WTC11 (cell line): ENCODE data around the gene R3HDM1. TPM values are rescaled to one million over a fixed set of nuclear protein-coding genes. Genes with fewer than 3 reads are reported as not detected.

Experiments used
- ATAC-seq: fragments of 200-7000 bp; cut with Tn5 transposase; 2 replicates; pipeline ENCODE4 v1.10.0; 2021; ENCODE audit warnings: mild to moderate bottlenecking, moderate library complexity
- CTCF ChIA-PET: fragments of 300-600 bp; sonication (Branson Sonifier 250); formaldehyde crosslinking; loops from one replicate; lab custom pipeline; 2021; ENCODE audit warnings: antibody characterized with exemption; lab: Charles Lee
- POLR2A ChIA-PET: fragments of 350-600 bp; sonication (Branson Sonifier 250); formaldehyde crosslinking; loops from one replicate; lab custom pipeline; 2021; ENCODE audit warnings: antibody characterized with exemption; lab: Charles Lee
- DNase-seq: peaks from one replicate; pipeline ENCODE4 v3.0.0; 2021; ENCODE audit warnings: low spot score
- H3K27ac Mint-ChIP-seq: 2 replicates; pipeline ENCODE4 v1.8.0; 2021; ENCODE audit warnings: mixed read lengths
- H3K27me3 Mint-ChIP-seq: 2 replicates; pipeline ENCODE4 v1.8.0; 2021; ENCODE audit warnings: low read depth, mild to moderate bottlenecking, moderate library complexity, mixed read lengths
- H3K36me3 Mint-ChIP-seq: 2 replicates; pipeline ENCODE4 v1.8.0; 2021; ENCODE audit warnings: mixed read lengths
- H3K4me1 Mint-ChIP-seq: 2 replicates; pipeline ENCODE4 v1.8.0; 2022; ENCODE audit warnings: mixed read lengths
- H3K4me3 Mint-ChIP-seq: 2 replicates; pipeline ENCODE4 v1.8.0; 2021; ENCODE audit warnings: mild to moderate bottlenecking, moderate library complexity, mixed read lengths
- H3K9me3 Mint-ChIP-seq: 2 replicates; pipeline ENCODE4 v1.8.0; 2021; ENCODE audit warnings: mixed read lengths
- ATF1 ChIP-seq: sonication (generic); formaldehyde crosslinking; IDR thresholded peaks from 2 replicates; pipeline ENCODE4 v1.8.1; 2023; ENCODE audit warnings: mild to moderate bottlenecking, moderate library complexity, missing genetic modification reagents
- ETV6 ChIP-seq: sonication (generic); formaldehyde crosslinking; IDR thresholded peaks from 2 replicates; pipeline ENCODE4 v1.8.1; 2022; ENCODE audit warnings: mild to moderate bottlenecking, missing genetic modification reagents
- GABPB1 ChIP-seq: sonication (generic); formaldehyde crosslinking; IDR thresholded peaks from 2 replicates; pipeline ENCODE4 v1.8.1; 2023; ENCODE audit warnings: mild to moderate bottlenecking, missing genetic modification reagents
- JUN ChIP-seq: sonication (generic); formaldehyde crosslinking; IDR thresholded peaks from 2 replicates; pipeline ENCODE4 v1.8.0; 2023; ENCODE audit warnings: mild to moderate bottlenecking, missing genetic modification reagents
- NFYB ChIP-seq: sonication (generic); formaldehyde crosslinking; conservative IDR thresholded peaks from 2 replicates; pipeline ENCODE4 v1.8.0; 2022; ENCODE audit warnings: low read depth, missing genetic modification reagents
- NR3C1 ChIP-seq: sonication (generic); formaldehyde crosslinking; conservative IDR thresholded peaks from 2 replicates; pipeline ENCODE4 v1.8.1; 2023; ENCODE audit warnings: low read depth, mild to moderate bottlenecking, missing genetic modification reagents
- PRRX2 ChIP-seq: fragments of 250-450 bp; sonication (Bioruptor Pico); IDR thresholded peaks from 2 replicates; pipeline ENCODE4 v1.8.0; 2021; ENCODE audit warnings: mild to moderate bottlenecking
- RELA ChIP-seq: sonication (generic); formaldehyde crosslinking; IDR thresholded peaks from 2 replicates; pipeline ENCODE4 v1.8.1; 2022; ENCODE audit warnings: missing genetic modification reagents, mild to moderate bottlenecking, borderline replicate concordance
- ZNF121 ChIP-seq: sonication (generic); formaldehyde crosslinking; IDR thresholded peaks from 2 replicates; pipeline ENCODE4 v1.8.0; 2023; ENCODE audit warnings: missing genetic modification reagents
- ZNF219 ChIP-seq: sonication (generic); formaldehyde crosslinking; IDR thresholded peaks from 2 replicates; pipeline ENCODE4 v1.8.0; 2023; ENCODE audit warnings: missing genetic modification reagents, mild to moderate bottlenecking, borderline replicate concordance
- ZNF232 ChIP-seq: sonication (generic); formaldehyde crosslinking; IDR thresholded peaks from 2 replicates; pipeline ENCODE4 v1.8.0; 2022; ENCODE audit warnings: mild to moderate bottlenecking, missing genetic modification reagents
- ZNF671 ChIP-seq: fragments of 250-450 bp; sonication (Bioruptor Pico); IDR thresholded peaks from 2 replicates; pipeline ENCODE4 v1.8.0; 2021; ENCODE audit warnings: mild to moderate bottlenecking
- total RNA-seq: library from RNA; stranded (reverse); gene quantifications from 3 replicates; pipeline ENCODE4 v1.2.3, GENCODE V29; 2021
- TF ChIP-seq, protein P1 (sequence below): sonication (generic); formaldehyde crosslinking; IDR thresholded peaks from 2 replicates; pipeline ENCODE4 v1.8.1; 2022; ENCODE audit warnings: low read depth, missing genetic modification reagents, borderline replicate concordance
- TF ChIP-seq, protein P2 (sequence below): sonication (generic); formaldehyde crosslinking; conservative IDR thresholded peaks from 2 replicates; pipeline ENCODE4 v1.8.1; 2023; ENCODE audit warnings: mild to moderate bottlenecking, low read depth, missing genetic modification reagents, moderate library complexity
- TF ChIP-seq, protein P3 (sequence below): sonication (generic); formaldehyde crosslinking; IDR thresholded peaks from 2 replicates; pipeline ENCODE4 v1.8.0; 2023; ENCODE audit warnings: missing genetic modification reagents, mild to moderate bottlenecking, borderline replicate concordance
- TF ChIP-seq, protein P4 (sequence below): fragments of 250-450 bp; sonication (Bioruptor Pico); IDR thresholded peaks from 2 replicates; pipeline ENCODE4 v2.1.2; 2022; ENCODE audit warnings: mild to moderate bottlenecking, moderate library complexity
- TF ChIP-seq, protein P5 (sequence below): sonication (generic); formaldehyde crosslinking; IDR thresholded peaks from 2 replicates; pipeline ENCODE4 v1.8.1; 2022; ENCODE audit warnings: mild to moderate bottlenecking, moderate library complexity, missing genetic modification reagents
- TF ChIP-seq, protein P6 (sequence below): sonication (generic); formaldehyde crosslinking; IDR thresholded peaks from 2 replicates; pipeline ENCODE4 v1.8.1; 2023; ENCODE audit warnings: mild to moderate bottlenecking, missing genetic modification reagents, moderate library complexity
- TF ChIP-seq, protein P7 (sequence below): fragments of 250-450 bp; sonication (Bioruptor Pico); IDR thresholded peaks from 2 replicates; pipeline ENCODE4 v1.9.0; 2021; ENCODE audit warnings: mild to moderate bottlenecking
- TF ChIP-seq, protein P8 (sequence below): sonication (generic); formaldehyde crosslinking; IDR thresholded peaks from 2 replicates; pipeline ENCODE4 v1.8.1; 2023; ENCODE audit warnings: mild to moderate bottlenecking, missing genetic modification reagents, moderate library complexity

The R3HDM1 gene
- total RNA-seq, 1 experiment from 2014 or later = 58.4 TPM

DNA sequence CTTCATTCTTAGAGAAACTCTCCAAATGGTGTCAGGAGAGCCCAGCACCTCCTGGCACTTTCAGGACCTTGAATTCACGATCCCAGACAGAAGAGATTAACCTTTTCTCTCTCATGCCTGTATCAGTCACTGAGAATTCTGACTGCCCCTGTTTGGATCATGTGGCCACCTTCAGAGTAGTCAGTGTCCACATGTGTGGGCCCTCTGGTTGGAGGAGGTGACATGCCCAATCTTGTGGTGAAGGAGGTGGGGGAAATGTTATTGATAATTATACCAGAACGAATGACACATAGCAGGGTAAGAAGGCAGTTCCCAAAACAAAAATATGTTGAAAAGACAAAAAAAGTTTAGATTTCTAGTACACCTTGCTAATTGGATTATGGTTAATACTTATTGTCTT, 242.0 kb downstream of the R3HDM1 start:
- Mint-ChIP-seq H3K27ac (no peak overlapping the region; the same call in 1 of the 2 replicates), H3K9me3 (no peaks in the 10 kb centered on the region), H3K4me3 (no peak overlapping the region), H3K36me3 (peaks cover 81% of the 10 kb centered on the region), H3K4me1 (no peaks in the 10 kb centered on the region), H3K27me3 (no peaks in the 10 kb centered on the region)
- DNase-seq (no peak), ATAC-seq (no peak)
- CTCF ChIA-PET = interaction anchor here (1.2 kb wide), 1 partner anchor 25 kb away, joined by 6 read pairs; no protein-coding TSS in a partner anchor
- no peak for TF ChIP-seq RELA (CRISPR knock-in tag)
- no peak for TF ChIP-seq ZNF671 (CRISPR knock-in tag)
- TF ChIP-seq ETV6 (CRISPR knock-in tag) = no peak
- TF ChIP-seq PRRX2 = no peak
- TF ChIP-seq ZNF121 = no peak
- no peak for TF ChIP-seq NR3C1 (CRISPR knock-in tag)
- TF ChIP-seq, protein P1, sequence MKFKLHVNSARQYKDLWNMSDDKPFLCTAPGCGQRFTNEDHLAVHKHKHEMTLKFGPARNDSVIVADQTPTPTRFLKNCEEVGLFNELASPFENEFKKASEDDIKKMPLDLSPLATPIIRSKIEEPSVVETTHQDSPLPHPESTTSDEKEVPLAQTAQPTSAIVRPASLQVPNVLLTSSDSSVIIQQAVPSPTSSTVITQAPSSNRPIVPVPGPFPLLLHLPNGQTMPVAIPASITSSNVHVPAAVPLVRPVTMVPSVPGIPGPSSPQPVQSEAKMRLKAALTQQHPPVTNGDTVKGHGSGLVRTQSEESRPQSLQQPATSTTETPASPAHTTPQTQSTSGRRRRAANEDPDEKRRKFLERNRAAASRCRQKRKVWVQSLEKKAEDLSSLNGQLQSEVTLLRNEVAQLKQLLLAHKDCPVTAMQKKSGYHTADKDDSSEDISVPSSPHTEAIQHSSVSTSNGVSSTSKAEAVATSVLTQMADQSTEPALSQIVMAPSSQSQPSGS = no peak
- TF ChIP-seq, protein P2, sequence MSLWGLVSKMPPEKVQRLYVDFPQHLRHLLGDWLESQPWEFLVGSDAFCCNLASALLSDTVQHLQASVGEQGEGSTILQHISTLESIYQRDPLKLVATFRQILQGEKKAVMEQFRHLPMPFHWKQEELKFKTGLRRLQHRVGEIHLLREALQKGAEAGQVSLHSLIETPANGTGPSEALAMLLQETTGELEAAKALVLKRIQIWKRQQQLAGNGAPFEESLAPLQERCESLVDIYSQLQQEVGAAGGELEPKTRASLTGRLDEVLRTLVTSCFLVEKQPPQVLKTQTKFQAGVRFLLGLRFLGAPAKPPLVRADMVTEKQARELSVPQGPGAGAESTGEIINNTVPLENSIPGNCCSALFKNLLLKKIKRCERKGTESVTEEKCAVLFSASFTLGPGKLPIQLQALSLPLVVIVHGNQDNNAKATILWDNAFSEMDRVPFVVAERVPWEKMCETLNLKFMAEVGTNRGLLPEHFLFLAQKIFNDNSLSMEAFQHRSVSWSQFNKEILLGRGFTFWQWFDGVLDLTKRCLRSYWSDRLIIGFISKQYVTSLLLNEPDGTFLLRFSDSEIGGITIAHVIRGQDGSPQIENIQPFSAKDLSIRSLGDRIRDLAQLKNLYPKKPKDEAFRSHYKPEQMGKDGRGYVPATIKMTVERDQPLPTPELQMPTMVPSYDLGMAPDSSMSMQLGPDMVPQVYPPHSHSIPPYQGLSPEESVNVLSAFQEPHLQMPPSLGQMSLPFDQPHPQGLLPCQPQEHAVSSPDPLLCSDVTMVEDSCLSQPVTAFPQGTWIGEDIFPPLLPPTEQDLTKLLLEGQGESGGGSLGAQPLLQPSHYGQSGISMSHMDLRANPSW (CRISPR knock-in tag) = no peak
- no peak for TF ChIP-seq JUN (CRISPR knock-in tag)
- TF ChIP-seq, protein P3, sequence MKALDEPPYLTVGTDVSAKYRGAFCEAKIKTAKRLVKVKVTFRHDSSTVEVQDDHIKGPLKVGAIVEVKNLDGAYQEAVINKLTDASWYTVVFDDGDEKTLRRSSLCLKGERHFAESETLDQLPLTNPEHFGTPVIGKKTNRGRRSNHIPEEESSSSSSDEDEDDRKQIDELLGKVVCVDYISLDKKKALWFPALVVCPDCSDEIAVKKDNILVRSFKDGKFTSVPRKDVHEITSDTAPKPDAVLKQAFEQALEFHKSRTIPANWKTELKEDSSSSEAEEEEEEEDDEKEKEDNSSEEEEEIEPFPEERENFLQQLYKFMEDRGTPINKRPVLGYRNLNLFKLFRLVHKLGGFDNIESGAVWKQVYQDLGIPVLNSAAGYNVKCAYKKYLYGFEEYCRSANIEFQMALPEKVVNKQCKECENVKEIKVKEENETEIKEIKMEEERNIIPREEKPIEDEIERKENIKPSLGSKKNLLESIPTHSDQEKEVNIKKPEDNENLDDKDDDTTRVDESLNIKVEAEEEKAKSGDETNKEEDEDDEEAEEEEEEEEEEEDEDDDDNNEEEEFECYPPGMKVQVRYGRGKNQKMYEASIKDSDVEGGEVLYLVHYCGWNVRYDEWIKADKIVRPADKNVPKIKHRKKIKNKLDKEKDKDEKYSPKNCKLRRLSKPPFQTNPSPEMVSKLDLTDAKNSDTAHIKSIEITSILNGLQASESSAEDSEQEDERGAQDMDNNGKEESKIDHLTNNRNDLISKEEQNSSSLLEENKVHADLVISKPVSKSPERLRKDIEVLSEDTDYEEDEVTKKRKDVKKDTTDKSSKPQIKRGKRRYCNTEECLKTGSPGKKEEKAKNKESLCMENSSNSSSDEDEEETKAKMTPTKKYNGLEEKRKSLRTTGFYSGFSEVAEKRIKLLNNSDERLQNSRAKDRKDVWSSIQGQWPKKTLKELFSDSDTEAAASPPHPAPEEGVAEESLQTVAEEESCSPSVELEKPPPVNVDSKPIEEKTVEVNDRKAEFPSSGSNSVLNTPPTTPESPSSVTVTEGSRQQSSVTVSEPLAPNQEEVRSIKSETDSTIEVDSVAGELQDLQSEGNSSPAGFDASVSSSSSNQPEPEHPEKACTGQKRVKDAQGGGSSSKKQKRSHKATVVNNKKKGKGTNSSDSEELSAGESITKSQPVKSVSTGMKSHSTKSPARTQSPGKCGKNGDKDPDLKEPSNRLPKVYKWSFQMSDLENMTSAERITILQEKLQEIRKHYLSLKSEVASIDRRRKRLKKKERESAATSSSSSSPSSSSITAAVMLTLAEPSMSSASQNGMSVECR (CRISPR knock-in tag) = no peak
- no peak for TF ChIP-seq ZNF219 (CRISPR knock-in tag)
- TF ChIP-seq, protein P4, sequence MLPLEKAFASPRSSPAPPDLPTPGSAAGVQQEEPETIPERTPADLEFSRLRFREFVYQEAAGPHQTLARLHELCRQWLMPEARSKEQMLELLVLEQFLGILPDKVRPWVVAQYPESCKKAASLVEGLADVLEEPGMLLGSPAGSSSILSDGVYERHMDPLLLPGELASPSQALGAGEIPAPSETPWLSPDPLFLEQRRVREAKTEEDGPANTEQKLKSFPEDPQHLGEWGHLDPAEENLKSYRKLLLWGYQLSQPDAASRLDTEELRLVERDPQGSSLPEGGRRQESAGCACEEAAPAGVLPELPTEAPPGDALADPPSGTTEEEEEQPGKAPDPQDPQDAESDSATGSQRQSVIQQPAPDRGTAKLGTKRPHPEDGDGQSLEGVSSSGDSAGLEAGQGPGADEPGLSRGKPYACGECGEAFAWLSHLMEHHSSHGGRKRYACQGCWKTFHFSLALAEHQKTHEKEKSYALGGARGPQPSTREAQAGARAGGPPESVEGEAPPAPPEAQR (CRISPR knock-in tag) = no peak
- TF ChIP-seq, protein P5, sequence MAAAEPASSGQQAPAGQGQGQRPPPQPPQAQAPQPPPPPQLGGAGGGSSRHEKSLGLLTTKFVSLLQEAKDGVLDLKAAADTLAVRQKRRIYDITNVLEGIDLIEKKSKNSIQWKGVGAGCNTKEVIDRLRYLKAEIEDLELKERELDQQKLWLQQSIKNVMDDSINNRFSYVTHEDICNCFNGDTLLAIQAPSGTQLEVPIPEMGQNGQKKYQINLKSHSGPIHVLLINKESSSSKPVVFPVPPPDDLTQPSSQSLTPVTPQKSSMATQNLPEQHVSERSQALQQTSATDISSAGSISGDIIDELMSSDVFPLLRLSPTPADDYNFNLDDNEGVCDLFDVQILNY (CRISPR knock-in tag) = no peak
- TF ChIP-seq, protein P6, sequence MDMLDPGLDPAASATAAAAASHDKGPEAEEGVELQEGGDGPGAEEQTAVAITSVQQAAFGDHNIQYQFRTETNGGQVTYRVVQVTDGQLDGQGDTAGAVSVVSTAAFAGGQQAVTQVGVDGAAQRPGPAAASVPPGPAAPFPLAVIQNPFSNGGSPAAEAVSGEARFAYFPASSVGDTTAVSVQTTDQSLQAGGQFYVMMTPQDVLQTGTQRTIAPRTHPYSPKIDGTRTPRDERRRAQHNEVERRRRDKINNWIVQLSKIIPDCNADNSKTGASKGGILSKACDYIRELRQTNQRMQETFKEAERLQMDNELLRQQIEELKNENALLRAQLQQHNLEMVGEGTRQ (CRISPR knock-in tag) = no peak
- no peak for TF ChIP-seq GABPB1 (CRISPR knock-in tag)
- TF ChIP-seq, protein P7, sequence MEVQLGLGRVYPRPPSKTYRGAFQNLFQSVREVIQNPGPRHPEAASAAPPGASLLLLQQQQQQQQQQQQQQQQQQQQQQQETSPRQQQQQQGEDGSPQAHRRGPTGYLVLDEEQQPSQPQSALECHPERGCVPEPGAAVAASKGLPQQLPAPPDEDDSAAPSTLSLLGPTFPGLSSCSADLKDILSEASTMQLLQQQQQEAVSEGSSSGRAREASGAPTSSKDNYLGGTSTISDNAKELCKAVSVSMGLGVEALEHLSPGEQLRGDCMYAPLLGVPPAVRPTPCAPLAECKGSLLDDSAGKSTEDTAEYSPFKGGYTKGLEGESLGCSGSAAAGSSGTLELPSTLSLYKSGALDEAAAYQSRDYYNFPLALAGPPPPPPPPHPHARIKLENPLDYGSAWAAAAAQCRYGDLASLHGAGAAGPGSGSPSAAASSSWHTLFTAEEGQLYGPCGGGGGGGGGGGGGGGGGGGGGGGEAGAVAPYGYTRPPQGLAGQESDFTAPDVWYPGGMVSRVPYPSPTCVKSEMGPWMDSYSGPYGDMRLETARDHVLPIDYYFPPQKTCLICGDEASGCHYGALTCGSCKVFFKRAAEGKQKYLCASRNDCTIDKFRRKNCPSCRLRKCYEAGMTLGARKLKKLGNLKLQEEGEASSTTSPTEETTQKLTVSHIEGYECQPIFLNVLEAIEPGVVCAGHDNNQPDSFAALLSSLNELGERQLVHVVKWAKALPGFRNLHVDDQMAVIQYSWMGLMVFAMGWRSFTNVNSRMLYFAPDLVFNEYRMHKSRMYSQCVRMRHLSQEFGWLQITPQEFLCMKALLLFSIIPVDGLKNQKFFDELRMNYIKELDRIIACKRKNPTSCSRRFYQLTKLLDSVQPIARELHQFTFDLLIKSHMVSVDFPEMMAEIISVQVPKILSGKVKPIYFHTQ (CRISPR knock-in tag) = no peak
- TF ChIP-seq ZNF232 (CRISPR knock-in tag) = no peak
- TF ChIP-seq ATF1 (CRISPR knock-in tag) = no peak
- no peak for TF ChIP-seq NFYB (CRISPR knock-in tag)
- TF ChIP-seq, protein P8, sequence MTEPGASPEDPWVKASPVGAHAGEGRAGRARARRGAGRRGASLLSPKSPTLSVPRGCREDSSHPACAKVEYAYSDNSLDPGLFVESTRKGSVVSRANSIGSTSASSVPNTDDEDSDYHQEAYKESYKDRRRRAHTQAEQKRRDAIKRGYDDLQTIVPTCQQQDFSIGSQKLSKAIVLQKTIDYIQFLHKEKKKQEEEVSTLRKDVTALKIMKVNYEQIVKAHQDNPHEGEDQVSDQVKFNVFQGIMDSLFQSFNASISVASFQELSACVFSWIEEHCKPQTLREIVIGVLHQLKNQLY (CRISPR knock-in tag) = no peak
- POLR2A ChIA-PET = no interaction called here
